Parathyroid adenoma (tissue), 2 donors: Measurements from ENCODE around the gene RPRD1A.
"Not testable (repeated sequence)": the region's sequence is repeated elsewhere in the genome, so short reads cannot be mapped to it uniquely, and the experiment has no call there.

ENCODE experiments used
- H2AFZ ChIP-seq: fragments of 300-600 bp; sonication (generic); one replicate; pipeline ENCODE4 v1.7.0; 2017; ENCODE audit warnings: antibody characterized with exemption, mild to moderate bottlenecking
- H3K27ac ChIP-seq: fragments of 300-600 bp; sonication (generic); one replicate; pipeline ENCODE4 v1.7.0; 2017
- H3K27me3 ChIP-seq: fragments of 300-600 bp; sonication (generic); one replicate; pipeline ENCODE4 v1.7.0; 2017; ENCODE audit warnings: low read length; ENCODE audit not compliant: control insufficient read depth, insufficient read depth
- H3K36me3 ChIP-seq: fragments of 300-600 bp; sonication (generic); one replicate; pipeline ENCODE4 v1.7.0; 2017; ENCODE audit warnings: low read length; ENCODE audit not compliant: control insufficient read depth, insufficient read depth
- H3K4me1 ChIP-seq: fragments of 300-600 bp; sonication (generic); one replicate; pipeline ENCODE4 v1.7.0; 2017; ENCODE audit warnings: control low read depth
- H3K4me2 ChIP-seq: fragments of 300-600 bp; sonication (generic); one replicate; pipeline ENCODE4 v1.7.0; 2017; ENCODE audit warnings: low read length
- H3K4me3 ChIP-seq: fragments of 300-600 bp; sonication (generic); one replicate; pipeline ENCODE4 v1.7.0; 2017; ENCODE audit warnings: low read depth, low read length
- H3K79me2 ChIP-seq: fragments of 300-600 bp; sonication (generic); one replicate; pipeline ENCODE4 v1.7.0; 2017; ENCODE audit warnings: control low read depth
- H3K9ac ChIP-seq: fragments of 300-600 bp; sonication (generic); one replicate; pipeline ENCODE4 v1.7.0; 2017; ENCODE audit warnings: mild to moderate bottlenecking
- H3K9me3 ChIP-seq: fragments of 300-600 bp; sonication (generic); one replicate; pipeline ENCODE4 v1.7.0; 2017; ENCODE audit warnings: low read length; ENCODE audit not compliant: control insufficient read depth
- TF ChIP-seq, protein P1 (sequence below): fragments of 300-600 bp; sonication (generic); IDR thresholded peaks from one replicate; pipeline ENCODE4 v1.7.0; 2017; ENCODE audit warnings: antibody characterized with exemption, mild to moderate bottlenecking
- donor health status: primary hyperparathyroidism.

RPRD1A gene

DNA sequence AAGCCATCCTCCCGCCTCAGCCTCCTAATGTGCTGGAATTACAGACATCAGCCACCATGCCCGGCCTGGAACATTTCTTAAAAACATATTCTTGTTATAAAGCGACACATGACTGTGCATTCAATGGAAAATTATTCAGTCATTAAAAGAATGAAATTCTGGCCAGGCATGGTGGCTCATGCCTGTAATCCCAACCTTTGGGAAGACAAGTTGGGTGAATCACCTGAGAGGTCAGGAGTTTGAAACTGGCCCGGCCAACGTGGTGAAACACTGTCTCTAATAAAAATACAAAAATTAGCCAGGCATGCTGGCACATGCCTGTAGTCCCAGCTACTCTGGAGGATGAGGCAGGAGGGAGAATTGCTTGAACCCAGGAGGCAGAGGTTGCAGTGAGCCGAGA is 21.6 kb upstream of the RPRD1A start:
- no peak overlapping the region for H3K4me3 ChIP-seq
- no peak overlapping the region for H3K4me2 ChIP-seq
- TF ChIP-seq, protein P1, sequence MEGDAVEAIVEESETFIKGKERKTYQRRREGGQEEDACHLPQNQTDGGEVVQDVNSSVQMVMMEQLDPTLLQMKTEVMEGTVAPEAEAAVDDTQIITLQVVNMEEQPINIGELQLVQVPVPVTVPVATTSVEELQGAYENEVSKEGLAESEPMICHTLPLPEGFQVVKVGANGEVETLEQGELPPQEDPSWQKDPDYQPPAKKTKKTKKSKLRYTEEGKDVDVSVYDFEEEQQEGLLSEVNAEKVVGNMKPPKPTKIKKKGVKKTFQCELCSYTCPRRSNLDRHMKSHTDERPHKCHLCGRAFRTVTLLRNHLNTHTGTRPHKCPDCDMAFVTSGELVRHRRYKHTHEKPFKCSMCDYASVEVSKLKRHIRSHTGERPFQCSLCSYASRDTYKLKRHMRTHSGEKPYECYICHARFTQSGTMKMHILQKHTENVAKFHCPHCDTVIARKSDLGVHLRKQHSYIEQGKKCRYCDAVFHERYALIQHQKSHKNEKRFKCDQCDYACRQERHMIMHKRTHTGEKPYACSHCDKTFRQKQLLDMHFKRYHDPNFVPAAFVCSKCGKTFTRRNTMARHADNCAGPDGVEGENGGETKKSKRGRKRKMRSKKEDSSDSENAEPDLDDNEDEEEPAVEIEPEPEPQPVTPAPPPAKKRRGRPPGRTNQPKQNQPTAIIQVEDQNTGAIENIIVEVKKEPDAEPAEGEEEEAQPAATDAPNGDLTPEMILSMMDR = no peak
- no peak overlapping the region for H2AFZ ChIP-seq
- H3K27ac ChIP-seq = no peak overlapping the region
- H3K36me3 ChIP-seq = no peaks in the 10 kb centered on the region
- no peaks in the 10 kb centered on the region for H3K9me3 ChIP-seq
- peaks cover 2% of the 10 kb centered on the region for H3K4me1 ChIP-seq
- no peak overlapping the region for H3K9ac ChIP-seq
- H3K79me2 ChIP-seq = no peaks in the 10 kb centered on the region
- no peaks in the 10 kb centered on the region for H3K27me3 ChIP-seq

DNA sequence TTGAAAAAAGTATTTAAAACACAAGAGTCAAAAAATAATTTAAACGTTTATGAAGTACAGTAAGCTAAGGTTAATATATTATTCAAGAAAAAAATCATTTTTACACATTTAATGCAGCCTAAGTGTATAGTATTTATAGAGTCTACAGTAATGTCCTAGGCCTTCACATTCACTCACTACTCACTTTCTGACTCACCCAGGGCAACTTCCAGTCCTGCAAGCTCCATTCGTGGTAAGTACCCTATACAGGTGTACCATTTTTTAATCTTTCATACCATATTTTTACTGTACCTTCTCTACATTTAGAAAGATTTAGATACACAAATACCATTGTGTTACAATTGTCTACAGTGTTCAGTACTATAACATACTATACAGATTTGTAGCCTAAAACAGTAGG is 20.9 kb upstream of the RPRD1A start:
- no peak overlapping the region for H3K27ac ChIP-seq
- no peaks in the 10 kb centered on the region for H3K79me2 ChIP-seq
- no peaks in the 10 kb centered on the region for H3K36me3 ChIP-seq
- peaks cover 2% of the 10 kb centered on the region for H3K4me1 ChIP-seq
- no peaks in the 10 kb centered on the region for H3K9me3 ChIP-seq
- no peaks in the 10 kb centered on the region for H3K27me3 ChIP-seq
- H3K4me2 ChIP-seq = no peak overlapping the region
- TF ChIP-seq, protein P1 = no peak
- H3K4me3 ChIP-seq = no peak overlapping the region
- H3K9ac ChIP-seq = no peak overlapping the region
- no peak overlapping the region for H2AFZ ChIP-seq

DNA sequence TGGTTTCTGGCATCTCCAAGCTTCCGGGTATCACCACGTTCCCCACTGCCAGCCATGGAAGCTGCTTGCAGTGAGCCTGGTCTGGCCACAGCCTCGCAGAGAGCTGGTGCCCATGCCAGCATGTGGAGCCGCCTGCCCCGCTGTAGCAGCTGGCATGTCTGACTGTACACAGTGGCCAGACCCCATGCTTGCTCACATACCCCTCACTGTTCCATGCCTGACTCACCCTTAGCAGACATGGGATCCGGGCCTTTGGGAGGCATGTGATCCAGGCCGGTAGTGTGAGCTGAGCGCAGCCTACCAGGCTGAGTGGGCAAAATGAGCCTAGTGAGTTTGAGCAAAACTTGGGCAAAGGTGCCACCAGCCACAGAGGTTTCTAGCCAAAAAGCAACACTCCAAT is 18.8 kb upstream of the RPRD1A start:
- H2AFZ ChIP-seq = no peak overlapping the region
- no peak overlapping the region for H3K4me3 ChIP-seq
- H3K9ac ChIP-seq = no peak overlapping the region
- no peaks in the 10 kb centered on the region for H3K4me1 ChIP-seq
- no peaks in the 10 kb centered on the region for H3K9me3 ChIP-seq
- TF ChIP-seq, protein P1 = no peak
- no peaks in the 10 kb centered on the region for H3K27me3 ChIP-seq
- H3K36me3 ChIP-seq = no peaks in the 10 kb centered on the region
- H3K4me2 ChIP-seq = no peak overlapping the region
- H3K27ac ChIP-seq = no peak overlapping the region
- no peaks in the 10 kb centered on the region for H3K79me2 ChIP-seq

DNA sequence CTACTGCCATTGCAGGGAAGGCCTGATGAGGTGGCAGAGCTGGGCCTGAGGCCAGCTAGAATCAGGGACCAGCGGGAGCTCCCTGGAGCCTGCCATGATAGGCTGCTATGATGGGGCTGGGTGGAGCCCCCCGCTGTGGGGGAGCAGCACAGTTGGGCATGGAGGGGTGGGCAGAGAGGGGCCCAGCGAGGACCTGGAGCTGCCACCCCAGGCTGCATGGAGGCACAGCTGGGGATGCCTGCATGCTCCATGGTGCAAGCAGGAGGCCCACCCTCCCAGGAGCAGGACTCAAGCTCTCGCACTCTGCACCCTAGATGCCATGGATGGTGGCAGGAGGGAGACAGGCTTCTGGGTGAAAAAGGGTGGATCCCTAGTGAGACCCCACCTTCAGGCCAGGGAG is 17.8 kb upstream of the RPRD1A start:
- no peak overlapping the region for H3K4me2 ChIP-seq
- no peak overlapping the region for H2AFZ ChIP-seq
- TF ChIP-seq, protein P1 = no peak
- H3K9me3 ChIP-seq = no peaks in the 10 kb centered on the region
- H3K27ac ChIP-seq = no peak overlapping the region
- H3K4me3 ChIP-seq = no peak overlapping the region
- no peaks in the 10 kb centered on the region for H3K79me2 ChIP-seq
- H3K9ac ChIP-seq = no peak overlapping the region
- no peaks in the 10 kb centered on the region for H3K36me3 ChIP-seq
- H3K27me3 ChIP-seq = no peaks in the 10 kb centered on the region
- no peaks in the 10 kb centered on the region for H3K4me1 ChIP-seq

DNA sequence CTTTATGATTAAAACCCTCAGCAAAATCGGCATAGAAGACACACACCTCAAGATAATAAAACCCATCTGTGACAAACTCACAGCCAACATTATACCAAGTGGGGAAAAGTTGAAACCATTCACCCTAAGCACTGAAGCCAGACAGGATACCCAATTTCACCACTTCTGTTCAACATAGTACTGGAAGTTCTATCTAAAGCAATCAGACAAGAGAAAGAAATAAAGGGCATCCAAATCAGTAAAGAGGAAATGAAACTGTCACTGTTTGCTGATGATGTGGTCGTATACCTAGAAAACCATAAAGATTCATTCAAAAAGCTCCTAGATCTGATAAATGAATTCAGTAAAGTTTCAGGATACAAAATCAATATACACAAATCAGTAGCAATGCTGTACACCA is 16.4 kb upstream of the RPRD1A start:
- Histone ChIP-seq H3K4me1 (no peaks in the 10 kb centered on the region), H3K4me3 (no peak overlapping the region), H3K4me2 (no peak overlapping the region), H3K27ac (no peak overlapping the region), H3K9me3 (no peaks in the 10 kb centered on the region), H3K9ac (no peak overlapping the region), H3K27me3 (no peaks in the 10 kb centered on the region), H3K79me2 (no peaks in the 10 kb centered on the region), H3K36me3 (no peaks in the 10 kb centered on the region), H2AFZ (no peak overlapping the region)
- TF ChIP-seq, protein P1 = no peak

DNA sequence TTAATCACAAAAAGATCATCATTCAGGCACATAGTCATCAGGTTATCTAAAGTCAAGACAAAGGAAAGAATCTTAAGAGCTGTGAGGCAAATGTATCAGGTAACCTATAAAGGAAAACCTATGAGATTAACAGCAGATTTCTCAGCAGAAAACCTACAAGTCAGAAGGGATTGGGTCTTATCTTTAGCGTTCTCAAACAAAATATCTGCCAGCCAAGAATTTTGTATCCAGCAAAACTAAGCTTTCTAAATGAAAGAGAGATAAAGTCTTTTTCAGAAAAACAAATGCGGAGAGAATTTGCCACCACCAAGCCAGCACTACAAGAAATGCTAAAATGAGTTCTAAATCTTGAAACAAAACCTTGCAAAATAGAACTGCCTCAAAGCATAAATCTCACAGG is 13.8 kb upstream of the RPRD1A start:
- H3K9me3 ChIP-seq, H3K4me2 ChIP-seq, H2AFZ ChIP-seq: not testable (repeated sequence)

More for the DNA sequence above, 13.8 kb upstream of the RPRD1A start:
- not testable (repeated sequence) for H3K27ac ChIP-seq, H3K79me2 ChIP-seq, H3K4me3 ChIP-seq, H3K27me3 ChIP-seq, H3K4me1 ChIP-seq, H3K9ac ChIP-seq, H3K36me3 ChIP-seq
